ENCODE results near the gene PGA5.

Gene PGA5

GRCh38 chr11:61287338-61287977 is 46.5 kb downstream of the PGA5 start:
- H3K4me3 ChIP-seq (ENCODE audit: low read length), result no peak overlapping the region
- no peak for DNase-seq (ENCODE audit: low read depth)
- TF ChIP-seq CTCF (IDR thresholded peaks at IDR 0.05; ENCODE audit: insufficient read depth, low read depth, low read length, missing control alignments), result no peak

GRCh38 chr11:61290905-61291690 is 50.1 kb downstream of the PGA5 start:
- no peak for TF ChIP-seq CTCF (IDR thresholded peaks at IDR 0.05; ENCODE audit: insufficient read depth, low read depth, low read length, missing control alignments)
- DNase-seq (ENCODE audit: low read depth), result no peak
- no peak overlapping the region for H3K4me3 ChIP-seq (ENCODE audit: low read length)

- TF ChIP-seq CTCF (IDR thresholded peaks at IDR 0.05; ENCODE audit: insufficient read depth, low read depth, low read length, missing control alignments), result no peak
- no peak for DNase-seq (ENCODE audit: low read depth)
- H3K4me3 ChIP-seq (ENCODE audit: low read length), result no peak overlapping the region
Observed at GRCh38 chr11:61292356-61292755, 51.4 kb downstream of the PGA5 start.

GRCh38 chr11:61293867-61294716 is 53.1 kb downstream of the PGA5 start:
- peak overlapping the region; percentile 60 for H3K4me3 ChIP-seq (ENCODE audit: low read length)
- DNase-seq (ENCODE audit: low read depth), result peak; percentile 25
- no peak for TF ChIP-seq CTCF (IDR thresholded peaks at IDR 0.05; ENCODE audit: insufficient read depth, low read depth, low read length, missing control alignments)

GRCh38 chr11:61294717-61295595 is 54.0 kb downstream of the PGA5 start, which contains the start of gene VWCE:
Gene VWCE, minus strand, starts transcription at chr11:61295316. Its CDS starts 279 bp downstream, at chr11:61295037.
- H3K4me3 ChIP-seq (ENCODE audit: low read length), result peak within 1 kb of the TSS; percentile 60
- peak; percentile 10 for TF ChIP-seq CTCF (IDR thresholded peaks at IDR 0.05; ENCODE audit: insufficient read depth, low read depth, low read length, missing control alignments)
- peak; percentile 60 for DNase-seq (ENCODE audit: low read depth)

GRCh38 chr11:61295596-61295926 is 54.6 kb downstream of the PGA5 start:
- H3K4me3 ChIP-seq (ENCODE audit: low read length), result no peak overlapping the region
- no peak for TF ChIP-seq CTCF (IDR thresholded peaks at IDR 0.05; ENCODE audit: insufficient read depth, low read depth, low read length, missing control alignments)
- DNase-seq (ENCODE audit: low read depth), result no peak

All from epithelial cell of esophagus (primary cell).